MG63 (cell line): ENCODE data around the gene PIK3R1. TPM values are rescaled to one million over a fixed set of nuclear protein-coding genes. Genes with fewer than 3 reads are reported as not detected.
"Not testable (repeated sequence)": the region's sequence is repeated elsewhere in the genome, so short reads cannot be mapped to it uniquely, and the experiment has no call there.

ENCODE experiments used
- DNase-seq: peaks from one replicate; pipeline ENCODE4 v3.0.0-alpha.2; 2020
- H3K27me3 ChIP-seq: fragments of 250-450 bp; sonication (Bioruptor Pico); 2 replicates; pipeline ENCODE4 v1.5.1; 2020; ENCODE audit warnings: mild to moderate bottlenecking, moderate library complexity
- H3K36me3 ChIP-seq: fragments of 250-450 bp; sonication (Bioruptor Pico); 2 replicates; pipeline ENCODE4 v1.5.1; 2020; ENCODE audit warnings: mild to moderate bottlenecking, moderate library complexity
- H3K4me3 ChIP-seq: fragments of 250-450 bp; sonication (Bioruptor Pico); 2 replicates; pipeline ENCODE4 v1.5.1; 2020; ENCODE audit warnings: mild to moderate bottlenecking, moderate library complexity
- H3K9me3 ChIP-seq: fragments of 250-450 bp; sonication (Bioruptor Pico); 2 replicates; pipeline ENCODE4 v1.5.1; 2020; ENCODE audit warnings: mild to moderate bottlenecking, moderate library complexity
- total RNA-seq: library from RNA; depleted of rRNA; stranded (reverse); fragments of >200 nt; shearing (Covaris generic); gene quantifications from 2 replicates; pipeline ENCODE4 v1.2.3, GENCODE V29; 2014; ENCODE audit warnings: low replicate concordance

PIK3R1 gene
- total RNA-seq, 1 experiment from 2014 or later = 9.5 TPM

- DNase-seq, H3K36me3 ChIP-seq, H3K27me3 ChIP-seq, H3K9me3 ChIP-seq, H3K4me3 ChIP-seq: not testable (repeated sequence)
These were observed 19.7 kb downstream of the PIK3R1 start for GRCh38 chr5:68235229-68235628.

GRCh38 chr5:68237715-68238114, 22.2 kb downstream of the PIK3R1 start:
- Histone ChIP-seq H3K9me3 (no peaks in the 10 kb centered on the region), H3K4me3 (no peak overlapping the region), H3K27me3 (no peaks in the 10 kb centered on the region), H3K36me3 (no peaks in the 10 kb centered on the region)
- DNase-seq = no peak

GRCh38 chr5:68239487-68239886, 23.9 kb downstream of the PIK3R1 start:
- Histone ChIP-seq H3K27me3 (no peaks in the 10 kb centered on the region), H3K9me3 (no peaks in the 10 kb centered on the region), H3K36me3 (no peaks in the 10 kb centered on the region), H3K4me3 (no peak overlapping the region)
- DNase-seq = no peak

- H3K36me3 ChIP-seq = no peaks in the 10 kb centered on the region
- H3K9me3 ChIP-seq = no peaks in the 10 kb centered on the region
- no peak for DNase-seq
- no peak overlapping the region for H3K4me3 ChIP-seq
- H3K27me3 ChIP-seq = no peaks in the 10 kb centered on the region
These were observed 24.6 kb downstream of the PIK3R1 start for GRCh38 chr5:68240202-68240601.

- H3K4me3 ChIP-seq = no peak overlapping the region
- H3K27me3 ChIP-seq = no peaks in the 10 kb centered on the region
- DNase-seq = no peak
- H3K36me3 ChIP-seq = no peaks in the 10 kb centered on the region
- no peaks in the 10 kb centered on the region for H3K9me3 ChIP-seq
These were observed 25.2 kb downstream of the PIK3R1 start for GRCh38 chr5:68240771-68241170.

- H3K27me3 ChIP-seq = no peaks in the 10 kb centered on the region
- H3K9me3 ChIP-seq = no peaks in the 10 kb centered on the region
- no peak for DNase-seq
- no peak overlapping the region for H3K4me3 ChIP-seq
- no peaks in the 10 kb centered on the region for H3K36me3 ChIP-seq
These were observed 27.2 kb downstream of the PIK3R1 start for GRCh38 chr5:68242743-68243142.

- Histone ChIP-seq H3K27me3 (no peaks in the 10 kb centered on the region), H3K9me3 (no peaks in the 10 kb centered on the region), H3K4me3 (no peak overlapping the region), H3K36me3 (no peaks in the 10 kb centered on the region)
- DNase-seq = no peak
These were observed 27.7 kb downstream of the PIK3R1 start for GRCh38 chr5:68243251-68243650.

GRCh38 chr5:68243681-68244080, 28.1 kb downstream of the PIK3R1 start:
- Histone ChIP-seq H3K4me3 (no peak overlapping the region), H3K36me3 (no peaks in the 10 kb centered on the region), H3K9me3 (no peaks in the 10 kb centered on the region), H3K27me3 (no peaks in the 10 kb centered on the region)
- DNase-seq = no peak

GRCh38 chr5:68245319-68245718, 29.8 kb downstream of the PIK3R1 start:
- Histone ChIP-seq H3K36me3 (no peaks in the 10 kb centered on the region), H3K9me3 (no peaks in the 10 kb centered on the region), H3K4me3 (no peak overlapping the region), H3K27me3 (no peaks in the 10 kb centered on the region)
- DNase-seq = no peak

- DNase-seq = no peak
- no peaks in the 10 kb centered on the region for H3K27me3 ChIP-seq
- H3K36me3 ChIP-seq = no peaks in the 10 kb centered on the region
- H3K9me3 ChIP-seq = no peaks in the 10 kb centered on the region
- H3K4me3 ChIP-seq = no peak overlapping the region
These were observed 31.2 kb downstream of the PIK3R1 start for GRCh38 chr5:68246802-68247201.

GRCh38 chr5:68247627-68248026, 32.1 kb downstream of the PIK3R1 start:
- DNase-seq = no peak
- Histone ChIP-seq H3K36me3 (no peaks in the 10 kb centered on the region), H3K9me3 (no peaks in the 10 kb centered on the region), H3K4me3 (no peak overlapping the region), H3K27me3 (no peaks in the 10 kb centered on the region)

GRCh38 chr5:68248896-68249295, 33.3 kb downstream of the PIK3R1 start:
- Histone ChIP-seq H3K4me3 (no peak overlapping the region), H3K9me3 (no peaks in the 10 kb centered on the region), H3K27me3 (no peaks in the 10 kb centered on the region), H3K36me3 (no peaks in the 10 kb centered on the region)
- DNase-seq = no peak

GRCh38 chr5:68249520-68249919, 34.0 kb downstream of the PIK3R1 start:
- no peaks in the 10 kb centered on the region for H3K9me3 ChIP-seq
- no peaks in the 10 kb centered on the region for H3K36me3 ChIP-seq
- H3K27me3 ChIP-seq = no peaks in the 10 kb centered on the region
- no peak overlapping the region for H3K4me3 ChIP-seq
- DNase-seq = no peak

GRCh38 chr5:68250661-68251298, 35.2 kb downstream of the PIK3R1 start:
- H3K9me3 ChIP-seq = no peaks in the 10 kb centered on the region
- DNase-seq = no peak
- no peaks in the 10 kb centered on the region for H3K36me3 ChIP-seq

GRCh38 chr5:68251386-68251785, 35.8 kb downstream of the PIK3R1 start:
- Histone ChIP-seq H3K9me3 (no peaks in the 10 kb centered on the region), H3K27me3 (no peaks in the 10 kb centered on the region), H3K4me3 (no peak overlapping the region), H3K36me3 (no peaks in the 10 kb centered on the region)
- no peak for DNase-seq

More at GRCh38 chr5:68250661-68251298, 35.2 kb downstream of the PIK3R1 start:
- no peak overlapping the region for H3K4me3 ChIP-seq
- no peaks in the 10 kb centered on the region for H3K27me3 ChIP-seq

GRCh38 chr5:68251804-68252522, 36.4 kb downstream of the PIK3R1 start:
- DNase-seq = no peak
- Histone ChIP-seq H3K4me3 (no peak overlapping the region), H3K36me3 (no peaks in the 10 kb centered on the region), H3K9me3 (no peaks in the 10 kb centered on the region), H3K27me3 (no peaks in the 10 kb centered on the region)

GRCh38 chr5:68252673-68253623, 37.4 kb downstream of the PIK3R1 start:
- Histone ChIP-seq H3K36me3 (no peaks in the 10 kb centered on the region), H3K4me3 (no peak overlapping the region), H3K27me3 (no peaks in the 10 kb centered on the region), H3K9me3 (no peaks in the 10 kb centered on the region)
- DNase-seq = peak; percentile 46
